ENCODE data around the gene C1orf198.

- TF ChIP-seq CTCF (conservative IDR thresholded peaks at IDR 0.05; ENCODE audit: low read length) (no peak), EZH2phosphoT487 (IDR thresholded peaks at IDR 0.05; ENCODE audit: borderline replicate concordance) (no peak)
Observed at GRCh38 chr1:230827801-230828200, 40.5 kb downstream of the C1orf198 start.

Measured in Loucy (cell line).